Transverse colon (tissue), 4 donors: Measurements from ENCODE around the gene MIEF1. TPM values are rescaled to one million over a fixed set of nuclear protein-coding genes. Genes with fewer than 3 reads are reported as not detected.

Source experiments
- DNase-seq: peaks from one replicate; pipeline ENCODE4 v3.0.0-alpha.2; 2019
- H3K27ac ChIP-seq, 4 donors: fragments of 200-600 bp; sonication (generic); 2 replicates each; pipeline ENCODE4 v1.5.1; 2016 to 2018; ENCODE audit warnings: inconsistent platforms in 4 of 4
- H3K27me3 ChIP-seq: fragments of 200-600 bp; sonication (generic); 2 replicates; pipeline ENCODE4 v1.5.1; 2017; ENCODE audit warnings: inconsistent platforms
- H3K36me3 ChIP-seq, 4 donors: fragments of 200-600 bp; sonication (generic); 2 replicates each; pipeline ENCODE4 v1.5.1; 2017 to 2019; ENCODE audit warnings: inconsistent platforms in 4 of 4
- H3K4me1 ChIP-seq, 4 donors: fragments of 200-600 bp; sonication (generic); 2 replicates each; pipeline ENCODE4 v1.5.1; 2017 to 2020; ENCODE audit warnings: inconsistent platforms in 4 of 4
- H3K4me3 ChIP-seq, 4 donors: fragments of 200-600 bp; sonication (generic); 1 replicate in 1 of 4; 2 replicates in 3 of 4; pipeline versions ENCODE4 v1.5.1 to v1.6.1; 2017 to 2019; ENCODE audit warnings: inconsistent platforms in 4 of 4
- H3K9me3 ChIP-seq, 2 donors: fragments of 200-600 bp; sonication (generic); 2 replicates each; pipeline ENCODE4 v1.5.1; 2017 to 2019; ENCODE audit warnings: inconsistent platforms in 2 of 2
- CTCF ChIP-seq, 5 experiments: fragments of 200-600 bp in 3 of 5; fragments of 450-650 bp in 2 of 5; sonication (generic) in 3 of 5; IDR thresholded peaks; 1 replicate in 2 of 5; 2 replicates in 3 of 5; pipeline ENCODE4 v1.5.1; 2016 to 2017; ENCODE audit warnings: antibody characterized with exemption in 5 of 5, inconsistent platforms in 3 of 5, mild to moderate bottlenecking in 2 of 5, moderate library complexity in 1 of 5
- EP300 ChIP-seq: sonication (generic); formaldehyde crosslinking; IDR thresholded peaks from one replicate; pipeline ENCODE4 v1.6.1; 2017; ENCODE audit warnings: antibody characterized with exemption, low read depth
- POLR2A ChIP-seq: fragments of 450-650 bp; IDR thresholded peaks from one replicate; pipeline ENCODE4 v1.6.1; 2016; ENCODE audit warnings: antibody characterized with exemption, mild to moderate bottlenecking, moderate library complexity
- POLR2AphosphoS5 ChIP-seq, 3 donors: sonication (generic); formaldehyde crosslinking; IDR thresholded peaks; one replicate each; pipeline ENCODE4 v1.6.1; 2016; ENCODE audit warnings: antibody characterized with exemption in 3 of 3
- WGBS, 2 donors: methylation state at CpG; one replicate each; pipeline ENCODE4 v1.1.5; 2018; ENCODE audit warnings: low coverage in 1 of 2; 5-methylcytosine and 5-hydroxymethylcytosine counted together
- in situ Hi-C, 4 donors: fragments of 200-750 bp; cut with MboI; loops; one replicate each; pipeline versions ENCODE4 v1.15.0 to v1.15.1; 2017; ENCODE audit warnings: low sequenced_read_pairs in 3 of 4, low pct_ligation_motif_present in 1 of 4, low pct_unique_long_range_greater_than_20kb in 1 of 4
- intact Hi-C: fragments of 100-400 bp; cut with DNase I; formaldehyde crosslinking; loops from one replicate; pipeline ENCODE4 v1.15.1; 2023; ENCODE audit warnings: low total_unique reads
- total RNA-seq, 4 donors: library from RNA; depleted of rRNA; stranded (reverse); fragments of >200 nt; gene quantifications; one replicate each; pipeline ENCODE4 v1.1.0, GENCODE V29; 2016

The MIEF1 gene
- total RNA-seq, 4 donors from 2014 or later, result 11.5 to 31.0 (median 25.6) TPM

GRCh38 chr22:39479254-39479653, 22.8 kb upstream of the MIEF1 start:
- intact Hi-C loops (loop anchor here (5.0 kb wide), 1 partner anchor 333 kb away; no protein-coding TSS in a partner anchor), in situ Hi-C loops (no loop called here)
- Histone ChIP-seq H3K27me3 (no peaks in the 10 kb centered on the region), H3K36me3 (no peaks in the 10 kb centered on the region), H3K4me1 (peaks cover 7 to 10% (median 8%) of the 10 kb centered on the region in 4 donors), H3K27ac (no peak overlapping the region), H3K4me3 (no peak overlapping the region), H3K9me3 (no peaks in the 10 kb centered on the region)
- no peak for DNase-seq
- 81% methylated on average over 3 of the region's 3 CpGs; no CpG with 5 or more reads in 1 of the 2 donors for WGBS, 2 donors
- no peak for TF ChIP-seq CTCF (IDR thresholded peaks at IDR 0.05)

GRCh38 chr22:39480557-39480956, 21.5 kb upstream of the MIEF1 start:
- DNase-seq, result no peak
- intact Hi-C loops (no loop called here), in situ Hi-C loops (no loop called here)
- no peaks in the 10 kb centered on the region for H3K27me3 ChIP-seq
- H3K4me1 ChIP-seq, result no peaks in the 10 kb centered on the region
- no peaks in the 10 kb centered on the region for H3K36me3 ChIP-seq
- H3K4me3 ChIP-seq, result no peak overlapping the region
- H3K9me3 ChIP-seq, result no peaks in the 10 kb centered on the region
- WGBS, 2 donors, result 78% methylated on average over 1 of the region's 1 CpG; no CpG with 5 or more reads in 1 of the 2 donors
- TF ChIP-seq CTCF (IDR thresholded peaks at IDR 0.05) (no peak), POLR2A (no peak), POLR2AphosphoS5 (IDR thresholded peaks at IDR 0.05) (no peak), EP300 (no peak)
- no peak overlapping the region for H3K27ac ChIP-seq

- TF ChIP-seq EP300, result no peak
- no peak for TF ChIP-seq POLR2AphosphoS5 (IDR thresholded peaks at IDR 0.05)
- no peak for TF ChIP-seq CTCF (IDR thresholded peaks at IDR 0.05)
- TF ChIP-seq POLR2A, result no peak
- Histone ChIP-seq H3K36me3 (no peaks in the 10 kb centered on the region), H3K9me3 (no peaks in the 10 kb centered on the region), H3K27ac (no peak overlapping the region), H3K4me1 (no peaks in the 10 kb centered on the region), H3K27me3 (no peaks in the 10 kb centered on the region), H3K4me3 (no peak overlapping the region)
- in situ Hi-C loops, result no loop called here
- DNase-seq, result no peak
- intact Hi-C loops, result no loop called here
- WGBS, 2 donors, result 91 to 92% methylated on average over 7 to 16 of the region's 16 CpGs
These were observed 21.0 kb upstream of the MIEF1 start for GRCh38 chr22:39481054-39481453.

GRCh38 chr22:39481595-39481994, 20.5 kb upstream of the MIEF1 start:
- TF ChIP-seq POLR2AphosphoS5 (IDR thresholded peaks at IDR 0.05) (no peak), EP300 (no peak), CTCF (IDR thresholded peaks at IDR 0.05) (no peak), POLR2A (no peak)
- intact Hi-C loops, result no loop called here

More at GRCh38 chr22:39481595-39481994, 20.5 kb upstream of the MIEF1 start:
- 95% methylated on average over 5 of the region's 5 CpGs; no CpG with 5 or more reads in 1 of the 2 donors for WGBS, 2 donors
- H3K27ac ChIP-seq, result no peak overlapping the region
- H3K9me3 ChIP-seq, result no peaks in the 10 kb centered on the region
- in situ Hi-C loops, result no loop called here
- H3K27me3 ChIP-seq, result no peaks in the 10 kb centered on the region
- H3K4me3 ChIP-seq, result no peak overlapping the region
- no peaks in the 10 kb centered on the region for H3K36me3 ChIP-seq
- no peak for DNase-seq
- H3K4me1 ChIP-seq, result no peaks in the 10 kb centered on the region
